Measurements from ENCODE around the gene SLC25A19. TPM values are rescaled to one million over a fixed set of nuclear protein-coding genes. Genes with fewer than 3 reads are reported as not detected.

Gene SLC25A19
- total and polyA plus RNA-seq, 2 of the 8 experiments (the other 6 are each of a cell fraction or from before 2014, with no cell fraction given) = 28.6 to 32.6 TPM

DNA sequence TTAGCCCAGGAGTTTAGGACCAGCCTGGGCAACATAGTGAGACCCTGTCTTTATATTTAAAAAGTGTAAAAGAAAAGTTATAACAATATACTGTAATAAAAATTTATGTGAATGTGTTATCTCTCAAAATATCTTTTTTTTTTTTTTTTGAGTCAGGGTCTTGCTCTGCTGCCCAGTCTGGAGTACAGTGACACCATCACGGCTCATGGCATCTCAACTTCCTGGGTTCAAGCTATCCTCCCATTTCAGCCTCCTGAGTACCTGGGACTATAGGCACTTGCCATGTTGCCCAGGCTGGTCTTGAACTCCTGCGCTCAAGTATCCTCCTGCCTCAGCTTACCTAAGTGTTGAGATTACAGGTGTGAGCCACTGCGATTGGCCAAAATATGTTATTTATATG lies 45.5 kb upstream of the SLC25A19 start (continued):
- TF ChIP-seq, protein P1, sequence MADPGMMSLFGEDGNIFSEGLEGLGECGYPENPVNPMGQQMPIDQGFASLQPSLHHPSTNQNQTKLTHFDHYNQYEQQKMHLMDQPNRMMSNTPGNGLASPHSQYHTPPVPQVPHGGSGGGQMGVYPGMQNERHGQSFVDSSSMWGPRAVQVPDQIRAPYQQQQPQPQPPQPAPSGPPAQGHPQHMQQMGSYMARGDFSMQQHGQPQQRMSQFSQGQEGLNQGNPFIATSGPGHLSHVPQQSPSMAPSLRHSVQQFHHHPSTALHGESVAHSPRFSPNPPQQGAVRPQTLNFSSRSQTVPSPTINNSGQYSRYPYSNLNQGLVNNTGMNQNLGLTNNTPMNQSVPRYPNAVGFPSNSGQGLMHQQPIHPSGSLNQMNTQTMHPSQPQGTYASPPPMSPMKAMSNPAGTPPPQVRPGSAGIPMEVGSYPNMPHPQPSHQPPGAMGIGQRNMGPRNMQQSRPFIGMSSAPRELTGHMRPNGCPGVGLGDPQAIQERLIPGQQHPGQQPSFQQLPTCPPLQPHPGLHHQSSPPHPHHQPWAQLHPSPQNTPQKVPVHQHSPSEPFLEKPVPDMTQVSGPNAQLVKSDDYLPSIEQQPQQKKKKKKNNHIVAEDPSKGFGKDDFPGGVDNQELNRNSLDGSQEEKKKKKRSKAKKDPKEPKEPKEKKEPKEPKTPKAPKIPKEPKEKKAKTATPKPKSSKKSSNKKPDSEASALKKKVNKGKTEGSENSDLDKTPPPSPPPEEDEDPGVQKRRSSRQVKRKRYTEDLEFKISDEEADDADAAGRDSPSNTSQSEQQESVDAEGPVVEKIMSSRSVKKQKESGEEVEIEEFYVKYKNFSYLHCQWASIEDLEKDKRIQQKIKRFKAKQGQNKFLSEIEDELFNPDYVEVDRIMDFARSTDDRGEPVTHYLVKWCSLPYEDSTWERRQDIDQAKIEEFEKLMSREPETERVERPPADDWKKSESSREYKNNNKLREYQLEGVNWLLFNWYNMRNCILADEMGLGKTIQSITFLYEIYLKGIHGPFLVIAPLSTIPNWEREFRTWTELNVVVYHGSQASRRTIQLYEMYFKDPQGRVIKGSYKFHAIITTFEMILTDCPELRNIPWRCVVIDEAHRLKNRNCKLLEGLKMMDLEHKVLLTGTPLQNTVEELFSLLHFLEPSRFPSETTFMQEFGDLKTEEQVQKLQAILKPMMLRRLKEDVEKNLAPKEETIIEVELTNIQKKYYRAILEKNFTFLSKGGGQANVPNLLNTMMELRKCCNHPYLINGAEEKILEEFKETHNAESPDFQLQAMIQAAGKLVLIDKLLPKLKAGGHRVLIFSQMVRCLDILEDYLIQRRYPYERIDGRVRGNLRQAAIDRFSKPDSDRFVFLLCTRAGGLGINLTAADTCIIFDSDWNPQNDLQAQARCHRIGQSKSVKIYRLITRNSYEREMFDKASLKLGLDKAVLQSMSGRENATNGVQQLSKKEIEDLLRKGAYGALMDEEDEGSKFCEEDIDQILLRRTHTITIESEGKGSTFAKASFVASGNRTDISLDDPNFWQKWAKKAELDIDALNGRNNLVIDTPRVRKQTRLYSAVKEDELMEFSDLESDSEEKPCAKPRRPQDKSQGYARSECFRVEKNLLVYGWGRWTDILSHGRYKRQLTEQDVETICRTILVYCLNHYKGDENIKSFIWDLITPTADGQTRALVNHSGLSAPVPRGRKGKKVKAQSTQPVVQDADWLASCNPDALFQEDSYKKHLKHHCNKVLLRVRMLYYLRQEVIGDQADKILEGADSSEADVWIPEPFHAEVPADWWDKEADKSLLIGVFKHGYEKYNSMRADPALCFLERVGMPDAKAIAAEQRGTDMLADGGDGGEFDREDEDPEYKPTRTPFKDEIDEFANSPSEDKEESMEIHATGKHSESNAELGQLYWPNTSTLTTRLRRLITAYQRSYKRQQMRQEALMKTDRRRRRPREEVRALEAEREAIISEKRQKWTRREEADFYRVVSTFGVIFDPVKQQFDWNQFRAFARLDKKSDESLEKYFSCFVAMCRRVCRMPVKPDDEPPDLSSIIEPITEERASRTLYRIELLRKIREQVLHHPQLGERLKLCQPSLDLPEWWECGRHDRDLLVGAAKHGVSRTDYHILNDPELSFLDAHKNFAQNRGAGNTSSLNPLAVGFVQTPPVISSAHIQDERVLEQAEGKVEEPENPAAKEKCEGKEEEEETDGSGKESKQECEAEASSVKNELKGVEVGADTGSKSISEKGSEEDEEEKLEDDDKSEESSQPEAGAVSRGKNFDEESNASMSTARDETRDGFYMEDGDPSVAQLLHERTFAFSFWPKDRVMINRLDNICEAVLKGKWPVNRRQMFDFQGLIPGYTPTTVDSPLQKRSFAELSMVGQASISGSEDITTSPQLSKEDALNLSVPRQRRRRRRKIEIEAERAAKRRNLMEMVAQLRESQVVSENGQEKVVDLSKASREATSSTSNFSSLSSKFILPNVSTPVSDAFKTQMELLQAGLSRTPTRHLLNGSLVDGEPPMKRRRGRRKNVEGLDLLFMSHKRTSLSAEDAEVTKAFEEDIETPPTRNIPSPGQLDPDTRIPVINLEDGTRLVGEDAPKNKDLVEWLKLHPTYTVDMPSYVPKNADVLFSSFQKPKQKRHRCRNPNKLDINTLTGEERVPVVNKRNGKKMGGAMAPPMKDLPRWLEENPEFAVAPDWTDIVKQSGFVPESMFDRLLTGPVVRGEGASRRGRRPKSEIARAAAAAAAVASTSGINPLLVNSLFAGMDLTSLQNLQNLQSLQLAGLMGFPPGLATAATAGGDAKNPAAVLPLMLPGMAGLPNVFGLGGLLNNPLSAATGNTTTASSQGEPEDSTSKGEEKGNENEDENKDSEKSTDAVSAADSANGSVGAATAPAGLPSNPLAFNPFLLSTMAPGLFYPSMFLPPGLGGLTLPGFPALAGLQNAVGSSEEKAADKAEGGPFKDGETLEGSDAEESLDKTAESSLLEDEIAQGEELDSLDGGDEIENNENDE (IDR thresholded peaks at IDR 0.05; ENCODE audit: insufficient replicate concordance, low read length) = no peak
- no peak for TF ChIP-seq KDM5A (IDR thresholded peaks at IDR 0.05; ENCODE audit: low read length)
- TF ChIP-seq TEAD4 (IDR thresholded peaks at IDR 0.05; ENCODE audit: low read depth, low read length) = no peak
- no peak for TF ChIP-seq RXRA (IDR thresholded peaks at IDR 0.05; ENCODE audit: insufficient read depth, low read depth, low read length)
- no peak for TF ChIP-seq TCF12 (IDR thresholded peaks at IDR 0.05; ENCODE audit: low read depth, low read length)
- TF ChIP-seq PHF8 (conservative IDR thresholded peaks at IDR 0.05; ENCODE audit: low read depth, low read length) = no peak
- TF ChIP-seq SP4 (IDR thresholded peaks at IDR 0.05; ENCODE audit: low read length) = no peak
- no peak for TF ChIP-seq CBX5 (IDR thresholded peaks at IDR 0.05; ENCODE audit: low read depth, low read length)
